ENCODE results near the gene FNBP1.
"Not testable (repeated sequence)": the region's sequence is repeated elsewhere in the genome, so short reads cannot be mapped to it uniquely, and the experiment has no call there.

FNBP1 gene

GRCh38 chr9:129948626-129949025 is 94.4 kb downstream of the FNBP1 start:
- Histone ChIP-seq H3K4me1 (ENCODE audit: control insufficient read depth, insufficient read depth, low read length) (peaks cover 40% of the 10 kb centered on the region), H3K27ac (ENCODE audit: low read depth, low read length) (peak overlapping the region; percentile 72)
- H3K36me3 ChIP-seq (ENCODE audit: control insufficient read depth, insufficient read depth, low read length); H3K27me3 ChIP-seq (ENCODE audit: control insufficient read depth, insufficient read depth, low read length); H3K9ac ChIP-seq (ENCODE audit: low read length); H3K4me3 ChIP-seq (ENCODE audit: low read length): not testable (repeated sequence)

GRCh38 chr9:129946246-129946995 is 96.6 kb downstream of the FNBP1 start:
- H3K27ac ChIP-seq (ENCODE audit: low read depth, low read length): peak overlapping the region; percentile 77
- peaks cover 3% of the 10 kb centered on the region for H3K36me3 ChIP-seq (ENCODE audit: control insufficient read depth, insufficient read depth, low read length)
- H3K4me1 ChIP-seq (ENCODE audit: control insufficient read depth, insufficient read depth, low read length): peaks cover 42% of the 10 kb centered on the region
- H3K27me3 ChIP-seq (ENCODE audit: control insufficient read depth, insufficient read depth, low read length): no peaks in the 10 kb centered on the region
- H3K9ac ChIP-seq (ENCODE audit: low read length): no peak overlapping the region
- no peak overlapping the region for H3K4me3 ChIP-seq (ENCODE audit: low read length)

- Histone ChIP-seq H3K9ac (ENCODE audit: low read length) (no peak overlapping the region), H3K4me3 (ENCODE audit: low read length) (no peak overlapping the region), H3K36me3 (ENCODE audit: control insufficient read depth, insufficient read depth, low read length) (peaks cover 3% of the 10 kb centered on the region), H3K27ac (ENCODE audit: low read depth, low read length) (peak overlapping the region; percentile 77), H3K4me1 (ENCODE audit: control insufficient read depth, insufficient read depth, low read length) (peaks cover 38% of the 10 kb centered on the region), H3K27me3 (ENCODE audit: control insufficient read depth, insufficient read depth, low read length) (no peaks in the 10 kb centered on the region)
Observed at GRCh38 chr9:129945314-129945713, 97.7 kb downstream of the FNBP1 start.

- Histone ChIP-seq H3K36me3 (ENCODE audit: control insufficient read depth, insufficient read depth, low read length) (peaks cover 3% of the 10 kb centered on the region), H3K9ac (ENCODE audit: low read length) (no peak overlapping the region), H3K4me1 (ENCODE audit: control insufficient read depth, insufficient read depth, low read length) (peaks cover 32% of the 10 kb centered on the region), H3K27ac (ENCODE audit: low read depth, low read length) (peak overlapping the region; percentile 77), H3K4me3 (ENCODE audit: low read length) (no peak overlapping the region), H3K27me3 (ENCODE audit: control insufficient read depth, insufficient read depth, low read length) (no peaks in the 10 kb centered on the region)
Observed at GRCh38 chr9:129944506-129945116, 98.4 kb downstream of the FNBP1 start.

- H3K4me3 ChIP-seq (ENCODE audit: low read length): no peak overlapping the region
- H3K27ac ChIP-seq (ENCODE audit: low read depth, low read length): peak overlapping the region; percentile 21
Observed at GRCh38 chr9:129939431-129939830, 103.6 kb downstream of the FNBP1 start.

GRCh38 chr9:129938291-129938979 is 104.6 kb downstream of the FNBP1 start:
- Histone ChIP-seq H3K27ac (ENCODE audit: low read depth, low read length) (peak overlapping the region; percentile 75), H3K27me3 (ENCODE audit: control insufficient read depth, insufficient read depth, low read length) (no peaks in the 10 kb centered on the region), H3K9ac (ENCODE audit: low read length) (no peak overlapping the region), H3K4me1 (ENCODE audit: control insufficient read depth, insufficient read depth, low read length) (peaks cover 26% of the 10 kb centered on the region), H3K36me3 (ENCODE audit: control insufficient read depth, insufficient read depth, low read length) (peaks cover 3% of the 10 kb centered on the region), H3K4me3 (ENCODE audit: low read length) (peak overlapping the region; percentile 27)

More at GRCh38 chr9:129939431-129939830, 103.6 kb downstream of the FNBP1 start:
- Histone ChIP-seq H3K9ac (ENCODE audit: low read length) (no peak overlapping the region), H3K4me1 (ENCODE audit: control insufficient read depth, insufficient read depth, low read length) (peaks cover 23% of the 10 kb centered on the region), H3K27me3 (ENCODE audit: control insufficient read depth, insufficient read depth, low read length) (no peaks in the 10 kb centered on the region), H3K36me3 (ENCODE audit: control insufficient read depth, insufficient read depth, low read length) (peaks cover 3% of the 10 kb centered on the region)

- not testable (repeated sequence) for H3K36me3 ChIP-seq (ENCODE audit: control insufficient read depth, insufficient read depth, low read length); H3K4me3 ChIP-seq (ENCODE audit: low read length)
Observed at GRCh38 chr9:129937879-129938278, 105.1 kb downstream of the FNBP1 start.

GRCh38 chr9:129936222-129936621 is 106.8 kb downstream of the FNBP1 start:
- Histone ChIP-seq H3K4me1 (ENCODE audit: control insufficient read depth, insufficient read depth, low read length) (peaks cover 38% of the 10 kb centered on the region), H3K36me3 (ENCODE audit: control insufficient read depth, insufficient read depth, low read length) (no peaks in the 10 kb centered on the region), H3K4me3 (ENCODE audit: low read length) (no peak overlapping the region), H3K27ac (ENCODE audit: low read depth, low read length) (peak overlapping the region; percentile 34), H3K9ac (ENCODE audit: low read length) (no peak overlapping the region), H3K27me3 (ENCODE audit: control insufficient read depth, insufficient read depth, low read length) (no peaks in the 10 kb centered on the region)

More at GRCh38 chr9:129937879-129938278, 105.1 kb downstream of the FNBP1 start:
- Histone ChIP-seq H3K4me1 (ENCODE audit: control insufficient read depth, insufficient read depth, low read length) (peaks cover 30% of the 10 kb centered on the region), H3K27ac (ENCODE audit: low read depth, low read length) (peak overlapping the region; percentile 75)
- not testable (repeated sequence) for H3K27me3 ChIP-seq (ENCODE audit: control insufficient read depth, insufficient read depth, low read length); H3K9ac ChIP-seq (ENCODE audit: low read length)

GRCh38 chr9:129934780-129935179 is 108.2 kb downstream of the FNBP1 start:
- H3K4me1 ChIP-seq (ENCODE audit: control insufficient read depth, insufficient read depth, low read length): peaks cover 38% of the 10 kb centered on the region
- peak overlapping the region; percentile 40 for H3K27ac ChIP-seq (ENCODE audit: low read depth, low read length)

GRCh38 chr9:129934041-129934591 is 108.9 kb downstream of the FNBP1 start:
- Histone ChIP-seq H3K4me3 (ENCODE audit: low read length) (no peak overlapping the region), H3K36me3 (ENCODE audit: control insufficient read depth, insufficient read depth, low read length) (peaks cover 2% of the 10 kb centered on the region), H3K4me1 (ENCODE audit: control insufficient read depth, insufficient read depth, low read length) (peaks cover 35% of the 10 kb centered on the region), H3K9ac (ENCODE audit: low read length) (no peak overlapping the region), H3K27me3 (ENCODE audit: control insufficient read depth, insufficient read depth, low read length) (no peaks in the 10 kb centered on the region), H3K27ac (ENCODE audit: low read depth, low read length) (peak overlapping the region; percentile 72)

More at GRCh38 chr9:129934780-129935179, 108.2 kb downstream of the FNBP1 start:
- no peak overlapping the region for H3K9ac ChIP-seq (ENCODE audit: low read length)
- H3K4me3 ChIP-seq (ENCODE audit: low read length): no peak overlapping the region
- no peaks in the 10 kb centered on the region for H3K27me3 ChIP-seq (ENCODE audit: control insufficient read depth, insufficient read depth, low read length)
- no peaks in the 10 kb centered on the region for H3K36me3 ChIP-seq (ENCODE audit: control insufficient read depth, insufficient read depth, low read length)

- H3K27ac ChIP-seq (ENCODE audit: low read depth, low read length): peak overlapping the region; percentile 72
- H3K9ac ChIP-seq (ENCODE audit: low read length): no peak overlapping the region
- H3K4me3 ChIP-seq (ENCODE audit: low read length): no peak overlapping the region
- peaks cover 31% of the 10 kb centered on the region for H3K4me1 ChIP-seq (ENCODE audit: control insufficient read depth, insufficient read depth, low read length)
- H3K27me3 ChIP-seq (ENCODE audit: control insufficient read depth, insufficient read depth, low read length): no peaks in the 10 kb centered on the region
- H3K36me3 ChIP-seq (ENCODE audit: control insufficient read depth, insufficient read depth, low read length): peaks cover 2% of the 10 kb centered on the region
Observed at GRCh38 chr9:129933185-129934040, 109.6 kb downstream of the FNBP1 start.
